ENCODE measurements around the gene RPL4.

- TF ChIP-seq, protein P1, sequence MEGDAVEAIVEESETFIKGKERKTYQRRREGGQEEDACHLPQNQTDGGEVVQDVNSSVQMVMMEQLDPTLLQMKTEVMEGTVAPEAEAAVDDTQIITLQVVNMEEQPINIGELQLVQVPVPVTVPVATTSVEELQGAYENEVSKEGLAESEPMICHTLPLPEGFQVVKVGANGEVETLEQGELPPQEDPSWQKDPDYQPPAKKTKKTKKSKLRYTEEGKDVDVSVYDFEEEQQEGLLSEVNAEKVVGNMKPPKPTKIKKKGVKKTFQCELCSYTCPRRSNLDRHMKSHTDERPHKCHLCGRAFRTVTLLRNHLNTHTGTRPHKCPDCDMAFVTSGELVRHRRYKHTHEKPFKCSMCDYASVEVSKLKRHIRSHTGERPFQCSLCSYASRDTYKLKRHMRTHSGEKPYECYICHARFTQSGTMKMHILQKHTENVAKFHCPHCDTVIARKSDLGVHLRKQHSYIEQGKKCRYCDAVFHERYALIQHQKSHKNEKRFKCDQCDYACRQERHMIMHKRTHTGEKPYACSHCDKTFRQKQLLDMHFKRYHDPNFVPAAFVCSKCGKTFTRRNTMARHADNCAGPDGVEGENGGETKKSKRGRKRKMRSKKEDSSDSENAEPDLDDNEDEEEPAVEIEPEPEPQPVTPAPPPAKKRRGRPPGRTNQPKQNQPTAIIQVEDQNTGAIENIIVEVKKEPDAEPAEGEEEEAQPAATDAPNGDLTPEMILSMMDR (conservative IDR thresholded peaks at IDR 0.05; ENCODE audit: low read length) = no peak
- TF ChIP-seq EZH2phosphoT487 (IDR thresholded peaks at IDR 0.05; ENCODE audit: borderline replicate concordance, low read depth, low read length) = no peak
These were observed 27.6 kb downstream of the RPL4 start for GRCh38 chr15:66477011-66477410.
